Endometrial microvascular endothelial cells (primary cell): ENCODE data around the gene DHRS4L2. TPM values are rescaled to one million over a fixed set of nuclear protein-coding genes. Genes with fewer than 3 reads are reported as not detected.
"Not testable (repeated sequence)": the region's sequence is repeated elsewhere in the genome, so short reads cannot be mapped to it uniquely, and the experiment has no call there.

ENCODE experiments used
- in situ Hi-C: cut with HindIII; loops from 2 replicates; pipeline ENCODE4 v1.10.0; 2017; ENCODE audit warnings: low sequenced_read_pairs, low pct_unique_long_range_greater_than_20kb; ENCODE audit errors: inconsistent ontology term
- total RNA-seq: library from RNA; depleted of rRNA; stranded (reverse); fragments of >200 nt; gene quantifications from one replicate; pipeline ENCODE4 v1.2.3, GENCODE V29; 2015; ENCODE audit errors: inconsistent ontology term

Gene DHRS4L2
- total RNA-seq, 1 donor from 2014 or later: 17.1 TPM

DNA sequence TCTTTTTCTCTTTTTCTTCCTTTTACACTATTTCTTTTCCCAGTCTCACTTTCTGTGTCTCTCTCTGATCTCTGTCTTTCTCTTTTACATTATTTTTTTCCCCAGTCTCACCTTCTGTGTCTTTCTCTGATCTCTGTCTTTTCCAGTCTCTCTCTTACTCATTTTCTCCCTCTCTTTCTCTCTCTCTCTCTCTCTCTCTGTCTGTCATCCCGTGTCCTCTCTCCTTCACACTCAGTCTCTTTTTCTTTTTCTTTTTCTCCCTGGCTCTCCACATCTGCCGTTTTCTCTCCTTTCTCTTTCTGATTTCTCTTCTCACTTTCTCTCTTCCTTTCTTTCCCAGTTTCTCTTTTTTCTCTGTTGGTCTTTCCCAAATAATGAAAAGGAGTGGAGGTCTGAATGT is 22.3 kb downstream of the DHRS4L2 start:
- in situ Hi-C loops: no loop called here

DNA sequence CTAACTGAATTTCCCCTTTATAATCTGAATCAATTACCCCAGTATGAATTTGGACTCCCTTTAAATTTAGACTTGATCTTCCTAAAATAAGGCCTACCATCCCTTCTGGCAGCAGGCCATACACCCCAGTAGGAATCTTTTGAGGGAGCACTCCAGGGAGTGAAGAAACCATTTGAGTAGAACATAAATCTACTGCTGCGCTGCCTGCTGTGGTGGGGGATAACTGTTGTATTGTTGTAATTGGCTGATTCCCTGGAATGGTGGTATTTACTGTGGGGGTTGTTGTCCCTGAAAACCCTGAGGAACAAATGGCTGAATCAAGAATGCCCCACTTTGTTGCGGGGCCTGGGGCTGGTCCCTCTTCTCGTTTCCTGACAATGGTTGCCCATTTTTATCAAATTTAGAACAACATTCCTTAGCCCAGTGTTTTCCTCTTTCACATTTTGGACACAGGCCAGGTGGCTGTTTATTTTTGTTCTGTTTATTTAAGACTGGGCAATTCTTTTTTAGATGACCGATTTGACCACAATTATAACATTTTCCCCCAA is 24.1 kb downstream of the DHRS4L2 start:
- in situ Hi-C loops: not testable (repeated sequence)

DNA sequence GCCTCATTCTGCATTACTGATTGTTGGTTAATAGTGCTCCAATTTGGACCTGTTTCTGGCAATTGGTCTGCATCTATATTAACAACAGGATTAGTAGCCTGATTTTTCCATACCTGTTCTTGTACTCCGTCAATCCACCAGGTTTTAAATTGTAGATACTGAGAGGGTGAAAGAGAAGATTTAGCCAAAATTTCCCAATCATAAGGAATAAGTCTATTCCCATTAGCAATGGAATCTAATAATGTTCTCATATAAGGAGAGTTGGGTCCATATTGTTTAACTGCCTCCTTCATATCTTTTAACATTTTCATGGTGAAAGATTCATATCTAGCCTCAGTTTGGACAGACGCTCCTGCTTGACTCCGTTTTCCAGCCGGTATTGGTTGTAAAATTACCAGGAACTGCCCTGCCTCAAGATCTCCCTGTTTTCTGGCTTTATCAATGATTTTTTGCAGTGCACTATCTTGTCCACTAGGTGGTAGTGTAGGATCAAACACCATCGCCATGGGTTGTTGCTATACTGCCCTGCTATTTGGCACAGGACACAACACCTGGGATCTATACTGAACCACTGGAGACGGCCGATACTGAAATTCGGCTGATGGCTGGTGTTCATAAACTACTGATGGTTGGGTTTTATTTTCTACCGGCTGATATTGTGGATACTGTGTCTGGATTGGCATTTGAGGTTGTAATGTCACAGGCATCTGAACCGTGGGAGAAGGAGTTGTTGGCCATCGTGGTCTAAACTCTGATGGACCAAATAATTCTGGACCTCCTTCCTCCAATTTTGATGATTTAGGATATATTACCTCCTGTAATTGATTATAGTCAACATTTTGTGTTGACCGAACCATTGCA is 25.2 kb downstream of the DHRS4L2 start:
- in situ Hi-C loops: no loop called here

DNA sequence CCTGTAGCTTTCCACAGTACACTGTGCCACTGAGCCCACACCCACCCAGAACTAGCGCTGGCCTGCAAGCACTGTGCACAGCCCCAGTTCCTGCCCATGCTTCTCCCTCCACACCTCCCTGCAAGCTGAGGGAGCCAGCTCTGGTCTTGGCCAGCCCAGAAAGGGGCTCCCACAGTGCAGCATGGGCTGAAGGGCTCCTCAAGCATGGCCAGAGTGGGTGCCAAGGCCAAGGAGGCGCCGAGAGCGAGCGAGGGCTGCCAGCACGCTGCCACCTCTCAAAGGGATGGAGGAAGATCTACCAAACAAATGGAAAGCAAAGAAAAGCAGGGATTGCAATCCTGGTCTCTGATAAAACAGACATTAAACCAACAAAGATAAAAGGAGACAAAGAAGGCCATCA is 27.0 kb downstream of the DHRS4L2 start:
- in situ Hi-C loops: not testable (repeated sequence)

DNA sequence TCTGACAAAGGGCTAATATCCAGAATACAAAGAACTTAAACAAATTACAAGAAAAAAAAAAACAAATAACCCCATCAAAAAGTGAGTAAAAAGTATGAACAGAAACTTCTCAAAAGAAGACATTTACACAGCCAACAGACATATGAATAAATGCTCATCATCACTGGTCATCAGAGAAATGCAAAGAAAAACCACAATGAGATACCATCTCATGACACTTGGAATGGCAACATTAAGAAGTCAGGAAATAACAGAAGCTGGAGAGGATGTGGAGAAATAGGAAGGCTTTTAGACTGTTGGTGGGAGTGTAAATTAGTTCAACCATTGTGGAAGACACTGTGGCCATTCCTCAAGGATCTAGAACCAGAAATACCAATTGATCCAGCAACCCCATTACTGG is 30.2 kb downstream of the DHRS4L2 start:
- in situ Hi-C loops: not testable (repeated sequence)

DNA sequence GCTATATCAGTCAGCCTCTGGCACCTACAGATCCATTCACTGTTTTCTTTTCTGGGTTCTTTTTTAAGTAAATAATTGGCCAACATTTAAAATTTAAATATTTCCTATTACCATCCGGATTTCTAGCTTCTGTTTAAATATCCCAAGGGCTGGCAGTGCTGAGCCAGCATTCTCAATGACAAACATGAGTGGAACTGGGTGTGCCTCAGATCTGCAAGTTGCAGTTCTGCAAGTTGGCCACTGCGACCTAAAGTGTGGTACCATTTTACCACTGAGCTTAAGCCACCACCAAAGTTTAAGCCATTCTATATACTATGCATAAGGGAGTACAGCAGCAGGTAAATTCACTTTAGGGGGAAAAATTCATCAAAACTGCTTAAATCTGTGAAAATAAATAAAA is 31.2 kb downstream of the DHRS4L2 start:
- in situ Hi-C loops: not testable (repeated sequence)

DNA sequence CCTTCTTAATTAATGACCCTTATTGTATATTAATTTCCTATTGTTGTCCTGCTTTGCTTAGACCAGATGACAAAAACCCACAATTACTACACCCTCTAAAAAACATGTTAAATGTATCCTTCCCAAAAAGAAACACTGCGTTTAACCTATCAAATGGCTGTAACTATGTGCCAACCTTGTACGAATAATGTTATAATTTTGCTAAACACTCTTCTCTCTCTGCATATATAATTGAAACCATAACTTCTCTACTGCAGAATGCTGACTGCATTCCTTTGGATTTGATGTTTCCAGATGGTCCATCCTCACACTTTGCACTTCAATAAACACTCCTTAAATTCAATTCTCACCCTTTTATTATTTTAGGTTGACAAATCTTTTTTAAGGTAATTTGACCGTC is 31.8 kb downstream of the DHRS4L2 start:
- in situ Hi-C loops: not testable (repeated sequence)

DNA sequence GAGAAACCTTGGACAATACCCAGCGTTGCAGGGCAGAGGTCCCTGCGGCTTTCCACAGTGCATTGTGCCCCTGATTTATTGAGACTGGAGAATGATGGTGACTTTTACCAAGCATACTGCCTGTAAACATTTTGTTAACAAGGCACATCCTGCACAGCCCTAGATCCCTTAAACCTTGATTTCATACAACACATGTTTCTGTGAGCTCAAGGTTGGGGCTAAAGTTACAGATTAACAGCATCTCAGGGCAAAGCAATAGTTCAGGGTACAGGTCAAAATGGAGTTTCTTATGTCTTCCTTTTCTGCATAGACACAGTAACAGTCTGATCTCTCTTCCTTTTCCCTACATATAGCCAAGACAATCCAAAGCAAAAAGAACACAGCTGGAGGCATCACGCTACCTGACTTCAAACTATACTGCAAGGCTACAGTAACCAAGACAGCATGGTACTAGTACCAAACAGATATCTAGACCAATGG is 36.2 kb downstream of the DHRS4L2 start:
- in situ Hi-C loops: not testable (repeated sequence)

DNA sequence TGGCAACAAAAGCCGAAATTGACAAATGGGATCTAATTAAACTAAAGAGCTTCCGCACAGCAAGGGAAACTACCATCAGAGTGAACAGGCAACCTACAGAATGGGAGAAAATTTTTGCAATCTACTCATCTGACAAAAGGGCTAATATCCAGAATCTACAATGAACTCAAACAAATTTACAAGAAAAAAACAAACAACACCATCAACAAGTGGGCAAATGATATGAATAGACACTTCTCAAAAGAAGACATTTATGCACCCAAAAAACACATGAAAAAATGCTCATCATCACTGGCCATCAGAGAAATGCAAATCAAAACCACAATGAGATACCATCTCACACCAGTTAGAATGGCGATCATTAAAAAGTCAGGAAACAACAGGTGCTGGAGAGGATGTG is 41.0 kb downstream of the DHRS4L2 start:
- in situ Hi-C loops: not testable (repeated sequence)

DNA sequence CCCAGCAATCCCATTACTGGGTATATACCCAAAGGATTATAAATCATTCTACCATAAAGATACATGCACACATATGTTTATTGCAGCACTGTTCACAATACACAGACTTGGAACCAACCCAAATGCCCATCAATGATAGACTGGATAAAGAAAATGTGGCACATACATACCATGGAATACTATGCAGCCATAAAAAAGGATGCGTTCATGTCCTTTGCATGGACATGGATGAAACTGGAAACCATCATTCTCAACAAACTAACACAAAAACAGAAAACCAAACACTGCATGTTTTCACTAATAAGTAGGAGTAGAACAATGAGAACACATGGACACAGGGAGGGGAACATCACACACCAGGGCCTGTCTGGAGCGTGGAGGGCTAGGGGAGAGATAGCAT is 42.6 kb downstream of the DHRS4L2 start:
- in situ Hi-C loops: not testable (repeated sequence)

DNA sequence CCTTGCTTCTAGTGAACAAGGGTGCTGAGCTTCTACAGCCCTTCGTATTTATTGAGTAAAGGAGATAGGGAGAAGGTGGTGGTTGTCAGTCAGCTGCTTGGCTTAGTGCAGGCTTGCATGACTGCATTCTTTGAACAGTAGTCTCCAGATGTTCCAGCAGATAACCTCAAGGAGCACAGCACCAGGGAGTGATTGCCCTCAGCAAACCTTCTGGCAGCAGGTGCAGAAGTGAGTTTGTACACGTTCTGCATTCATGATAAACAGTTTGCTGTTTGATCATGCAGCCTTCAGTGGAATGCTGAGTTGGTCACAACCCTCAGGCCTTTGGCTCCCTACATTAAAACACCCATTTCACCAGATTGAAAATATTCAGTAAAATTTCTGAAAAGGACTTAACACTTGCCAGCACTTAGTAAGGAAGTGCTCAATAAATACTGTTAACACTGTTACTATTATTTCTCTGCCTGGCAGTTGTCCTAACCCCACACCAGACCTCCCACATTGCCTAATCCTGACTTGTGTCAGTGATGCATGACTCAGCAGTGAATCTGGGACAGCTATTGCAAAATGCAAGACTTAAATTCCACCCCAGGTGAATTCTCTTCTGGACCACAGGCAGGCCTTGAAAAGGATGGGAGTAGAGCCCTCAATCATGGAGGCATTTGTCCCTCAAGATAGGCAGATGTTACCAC is 44.1 kb downstream of the DHRS4L2 start:
- in situ Hi-C loops: no loop called here

DNA sequence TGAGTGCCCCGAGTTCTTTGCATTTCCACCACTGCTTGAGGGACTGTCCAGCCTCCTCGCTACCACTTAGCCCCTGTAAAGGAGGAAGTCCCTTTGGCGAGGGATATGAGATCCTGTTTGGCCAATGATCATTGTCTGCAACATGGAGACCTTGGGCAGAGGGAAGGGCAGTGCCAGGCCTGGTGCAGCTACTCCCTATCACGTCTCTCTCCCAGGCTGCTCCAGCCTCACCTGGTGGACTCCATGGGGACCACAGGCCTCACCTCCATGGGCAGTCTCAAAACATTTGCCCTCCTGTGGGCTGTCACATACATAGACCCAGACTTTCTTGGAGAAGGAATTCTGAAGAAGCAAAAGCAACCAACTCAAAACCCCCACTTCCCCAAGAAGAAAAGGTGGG is 47.0 kb downstream of the DHRS4L2 start:
- in situ Hi-C loops: not testable (repeated sequence)

DNA sequence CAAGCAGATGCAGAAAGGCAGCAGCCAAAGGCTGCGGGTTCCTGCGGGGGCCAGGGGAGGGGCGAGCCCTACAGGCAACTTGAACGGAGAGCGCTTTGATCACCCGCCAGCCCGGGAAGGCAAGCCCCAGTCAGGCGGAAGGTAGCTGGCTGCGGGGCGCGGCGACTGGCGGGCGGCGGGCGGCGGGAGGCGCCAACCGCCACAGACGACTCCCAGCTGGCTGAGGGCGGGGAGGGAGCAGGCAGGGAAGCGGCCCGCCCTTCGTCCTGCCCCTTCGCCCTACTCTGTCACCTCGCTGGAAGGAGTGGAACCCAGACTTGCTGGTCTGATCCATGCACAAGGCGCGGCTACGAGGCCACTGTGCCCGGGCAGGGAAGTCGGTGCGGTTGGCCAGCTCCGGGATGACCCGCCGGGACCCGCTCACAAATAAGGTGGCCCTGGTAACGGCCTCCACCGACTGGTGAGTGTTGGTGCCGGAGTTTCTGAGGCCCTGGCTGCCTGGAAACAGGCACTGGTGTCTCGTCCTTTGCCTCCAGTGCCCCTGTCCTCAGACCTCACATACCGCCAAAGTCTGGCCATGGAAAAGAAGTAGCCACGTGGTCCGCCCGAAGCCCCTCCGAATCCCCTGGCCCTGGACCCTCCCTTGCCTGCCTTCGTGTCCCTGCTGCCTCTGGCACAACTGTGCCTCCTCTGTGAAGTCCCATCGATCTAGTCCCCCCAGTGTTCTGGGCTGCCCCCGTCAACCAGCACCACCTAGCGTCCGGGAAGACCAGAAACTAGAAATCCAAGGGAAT is 47.6 kb downstream of the DHRS4L2 start:
- in situ Hi-C loops: no loop called here

DNA sequence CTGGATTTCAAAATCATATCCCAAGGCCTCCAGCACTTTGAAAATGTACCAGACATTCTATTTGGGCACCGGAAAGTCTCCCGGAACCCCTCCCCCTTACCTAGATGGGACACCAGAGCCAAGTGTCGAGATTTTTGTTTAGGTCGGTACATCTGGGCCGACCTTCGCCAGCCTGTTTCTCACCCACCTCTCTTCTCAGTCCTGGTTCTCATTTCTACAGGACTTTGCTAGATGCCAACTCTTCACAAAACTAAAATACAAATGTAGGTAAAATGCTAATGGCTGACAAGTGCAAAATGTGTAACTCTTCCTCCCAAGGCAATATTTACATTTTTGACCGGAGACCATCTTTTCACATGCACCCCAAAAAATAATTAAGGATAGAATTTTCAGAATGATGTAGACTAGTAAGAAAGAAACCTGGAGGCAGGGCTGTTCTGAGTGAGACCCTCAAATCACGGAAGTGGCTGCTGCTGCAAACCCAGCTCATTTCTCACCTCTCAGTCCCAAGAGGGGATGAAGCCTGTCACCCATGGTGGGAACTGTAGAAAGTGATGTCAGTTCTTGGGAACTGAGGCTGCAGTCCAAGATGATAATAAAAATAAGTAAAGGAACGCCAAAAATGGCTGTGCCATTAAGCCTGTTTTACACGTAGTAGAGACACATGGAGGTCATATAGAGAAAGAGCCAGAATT is 48.4 kb downstream of the DHRS4L2 start:
- in situ Hi-C loops: not testable (repeated sequence)

DNA sequence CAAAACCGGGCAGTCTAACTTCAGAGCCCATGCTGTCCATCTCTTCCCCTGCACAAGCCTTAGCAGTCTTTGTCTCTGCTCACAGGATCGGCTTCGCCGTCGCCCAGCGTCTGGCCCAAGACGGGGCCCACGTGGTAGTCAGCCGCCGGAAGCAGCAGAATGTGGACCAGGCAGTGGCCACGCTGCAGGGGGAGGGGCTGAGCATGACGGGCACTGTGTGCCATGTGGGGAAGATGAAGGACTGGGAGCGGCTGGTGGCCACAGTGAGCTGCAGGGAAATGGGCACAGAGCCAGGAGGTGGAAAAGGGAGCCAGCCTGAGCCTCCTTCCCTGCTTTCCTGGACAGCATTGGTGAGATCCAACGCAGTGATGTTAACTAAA is 48.9 kb downstream of the DHRS4L2 start:
- in situ Hi-C loops: no loop called here

DNA sequence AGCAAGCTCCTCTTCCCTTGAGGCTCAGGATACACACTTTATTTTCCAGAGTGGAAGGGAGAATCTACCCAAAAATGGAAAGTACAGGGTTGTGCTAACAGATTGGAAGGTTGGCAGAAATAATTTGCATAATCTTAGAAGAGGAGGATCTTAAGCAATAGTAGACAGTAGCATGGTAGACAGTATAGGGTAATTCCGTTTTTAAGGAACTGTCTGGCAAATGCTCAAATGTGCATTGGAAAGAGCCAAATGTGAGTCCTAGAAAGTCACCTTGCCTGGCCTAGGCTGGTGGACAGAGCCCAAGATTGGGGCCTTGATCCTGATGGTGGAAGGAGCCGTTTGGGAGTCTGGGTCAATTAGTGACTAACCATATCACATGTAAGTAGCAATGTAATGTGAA is 50.0 kb downstream of the DHRS4L2 start:
- in situ Hi-C loops: no loop called here

DNA sequence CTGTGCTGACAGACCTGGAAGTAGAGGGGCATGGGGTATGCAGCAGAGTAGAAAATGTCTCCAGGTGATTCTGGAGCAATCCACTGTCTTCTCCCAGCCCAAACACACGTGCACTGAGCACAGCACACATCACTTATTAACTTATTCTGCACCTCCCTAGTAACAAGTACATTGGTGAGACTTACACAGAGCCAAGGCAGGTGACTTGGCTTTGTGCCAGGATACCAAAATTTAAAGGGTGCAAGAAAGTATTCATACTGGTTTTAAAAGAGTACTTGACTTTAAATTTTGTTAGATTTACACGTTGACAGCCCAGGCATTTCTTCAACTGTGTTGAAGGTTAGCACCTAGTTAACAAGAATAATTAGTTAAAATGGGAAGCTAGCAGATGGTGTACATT is 52.0 kb downstream of the DHRS4L2 start:
- in situ Hi-C loops: no loop called here

DNA sequence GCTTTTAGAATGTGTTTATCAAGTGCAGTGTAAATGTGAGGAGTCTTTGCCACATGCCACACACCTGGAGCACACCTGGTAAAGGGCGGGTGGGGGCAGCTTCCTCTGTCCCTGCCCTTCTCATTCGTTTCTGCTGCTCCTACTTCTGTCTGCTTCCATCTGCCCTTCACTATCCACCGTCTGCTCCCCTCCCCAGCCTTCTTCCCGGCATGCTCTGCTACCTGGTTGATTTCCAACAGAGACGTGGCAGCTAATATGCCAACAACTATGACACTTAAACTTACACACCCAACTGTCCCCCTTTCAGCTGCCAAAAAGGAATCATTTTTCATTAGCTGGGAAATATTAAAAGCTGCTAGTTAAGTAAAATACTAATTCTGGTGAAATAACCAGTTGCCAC is 54.0 kb downstream of the DHRS4L2 start:
- in situ Hi-C loops: no loop called here

DNA sequence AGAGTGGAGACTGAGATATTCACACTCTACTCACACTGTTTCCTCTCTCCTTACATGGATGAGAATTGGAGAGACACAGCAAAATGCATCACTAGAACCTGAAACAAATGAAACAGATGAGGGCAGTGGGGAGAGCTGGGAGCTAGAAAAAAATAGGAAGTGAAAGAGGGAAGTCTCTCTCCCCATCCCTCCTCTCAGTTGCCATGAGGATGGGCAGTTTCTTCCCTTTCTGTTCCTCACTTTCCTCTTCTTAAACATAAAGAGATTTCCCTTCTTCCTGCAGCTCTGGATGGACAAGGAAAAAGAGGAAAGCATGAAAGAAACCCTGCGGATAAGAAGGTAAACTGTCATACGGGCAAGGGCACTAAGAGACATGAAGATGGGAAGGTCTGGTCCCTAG is 60.3 kb downstream of the DHRS4L2 start:
- in situ Hi-C loops: not testable (repeated sequence)
